ENCODE data around the gene RECK.
A peak's percentile ranks its signal among the peaks of the same experiment; 100 is the strongest.
"Not testable (repeated sequence)": the region's sequence is repeated elsewhere in the genome, so short reads cannot be mapped to it uniquely, and the experiment has no call there.

The RECK gene

DNA sequence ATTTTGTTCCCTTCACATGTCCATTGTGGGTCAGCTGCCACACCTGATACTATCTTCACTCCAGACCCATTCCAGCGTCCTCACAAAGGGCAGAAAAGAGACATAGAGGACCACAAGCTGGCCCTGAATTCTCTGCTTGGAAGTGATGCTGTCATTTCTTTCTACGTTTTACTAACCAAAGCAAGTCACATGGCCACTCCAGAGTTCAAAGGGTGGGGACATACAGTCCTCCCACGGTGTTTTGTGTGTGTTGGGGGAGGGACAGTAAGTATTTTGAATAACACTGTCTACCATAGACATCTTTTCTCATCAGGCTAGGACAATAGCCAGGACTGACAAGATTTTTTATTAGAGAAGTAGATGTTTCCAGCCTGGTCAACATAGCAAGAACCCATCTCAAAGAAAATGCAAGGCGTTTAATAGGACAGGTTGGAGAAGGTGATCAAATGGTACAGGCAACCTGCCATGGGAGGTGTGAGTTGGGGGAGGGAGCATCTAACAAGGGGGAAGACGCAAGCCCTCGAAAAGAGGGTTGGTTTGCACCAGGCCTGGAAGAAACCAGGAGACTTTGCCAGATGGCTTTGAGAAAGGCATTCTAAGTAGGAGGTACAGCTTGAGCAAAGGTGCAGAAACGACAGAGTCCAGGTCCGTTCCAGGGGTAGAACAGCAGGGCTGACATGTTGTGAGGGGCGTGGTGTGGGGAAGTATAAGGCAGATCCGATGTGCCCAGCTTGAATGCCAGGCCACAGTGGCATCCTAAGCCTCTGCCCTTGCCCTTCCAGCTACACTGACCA lies 88.5 kb downstream of the RECK start:
- DNase-seq, result no peak
- TF ChIP-seq GATA1 (IDR thresholded peaks at IDR 0.05; ENCODE audit: low read depth, low read length), result no peak
- TF ChIP-seq POLR2A (IDR thresholded peaks at IDR 0.05; ENCODE audit: low read length), result no peak

DNA sequence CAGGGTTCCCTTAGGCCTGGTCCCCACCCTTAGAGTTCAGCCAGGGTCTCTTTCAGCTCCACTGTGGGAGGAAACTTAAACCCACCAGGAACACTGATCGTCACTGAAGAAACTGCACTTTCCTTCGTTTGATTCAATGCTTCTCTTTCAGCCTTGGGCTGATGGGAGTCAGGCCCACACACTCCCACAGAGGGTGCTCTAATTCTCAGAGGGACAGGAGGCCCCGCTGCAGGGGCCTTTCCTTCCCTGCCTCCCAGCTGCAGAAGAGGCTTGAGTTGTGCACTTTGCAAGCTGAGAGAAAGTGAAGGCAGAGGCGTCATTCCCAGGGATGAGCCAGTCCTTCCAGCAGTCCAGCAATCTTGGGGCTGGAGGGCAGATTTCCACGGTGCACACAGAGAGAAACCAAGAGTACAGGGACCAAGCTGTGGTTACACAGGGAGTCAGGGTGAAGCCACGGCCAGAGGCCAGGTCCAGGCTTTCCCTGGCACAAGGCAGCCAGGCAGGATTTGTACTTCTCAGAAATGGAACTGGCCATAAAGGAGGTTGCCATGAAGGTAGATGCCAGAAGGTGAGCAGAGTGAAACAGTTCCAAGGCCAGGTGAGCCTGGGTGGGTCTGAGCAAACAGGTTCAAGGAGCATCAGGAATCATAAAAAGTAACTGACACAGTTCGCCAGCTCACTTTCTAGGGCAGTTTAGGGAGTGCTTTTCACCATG lies 89.5 kb downstream of the RECK start:
- TF ChIP-seq GATA1 (IDR thresholded peaks at IDR 0.05; ENCODE audit: low read depth, low read length), result no peak
- TF ChIP-seq POLR2A (IDR thresholded peaks at IDR 0.05; ENCODE audit: low read length), result no peak
- DNase-seq, result no peak

DNA sequence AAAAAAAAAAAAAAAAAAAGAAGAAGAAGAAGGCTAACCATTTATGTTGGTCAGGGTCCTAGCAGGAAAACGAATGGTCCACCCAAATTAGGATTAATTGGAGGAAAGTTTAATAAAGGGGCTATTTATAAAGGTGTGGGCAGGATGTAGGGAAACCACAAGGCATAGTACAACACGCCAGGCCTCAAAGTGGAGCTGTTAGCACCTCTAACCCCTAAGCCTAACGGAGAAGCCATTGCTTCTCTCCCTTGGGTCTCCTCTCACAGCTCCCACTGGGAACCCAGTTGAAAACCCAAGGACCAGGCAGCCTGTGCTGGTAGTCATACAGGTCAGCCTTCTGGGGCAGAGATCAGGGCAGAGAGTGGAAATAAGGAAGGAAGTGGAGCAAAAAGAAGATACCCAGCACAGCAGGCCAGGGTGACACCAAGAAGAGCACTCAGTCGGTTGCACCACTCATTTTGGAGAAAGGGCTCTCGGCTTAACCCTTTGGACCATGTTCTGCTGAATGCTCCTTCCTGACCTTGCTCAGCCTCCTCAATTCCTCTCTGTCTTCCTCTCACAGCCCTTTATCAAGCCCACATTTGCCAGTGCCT lies 91.0 kb downstream of the RECK start:
- no peak for TF ChIP-seq POLR2A (IDR thresholded peaks at IDR 0.05; ENCODE audit: low read length)
- TF ChIP-seq GATA1 (IDR thresholded peaks at IDR 0.05; ENCODE audit: low read depth, low read length), result no peak
- no peak for DNase-seq

DNA sequence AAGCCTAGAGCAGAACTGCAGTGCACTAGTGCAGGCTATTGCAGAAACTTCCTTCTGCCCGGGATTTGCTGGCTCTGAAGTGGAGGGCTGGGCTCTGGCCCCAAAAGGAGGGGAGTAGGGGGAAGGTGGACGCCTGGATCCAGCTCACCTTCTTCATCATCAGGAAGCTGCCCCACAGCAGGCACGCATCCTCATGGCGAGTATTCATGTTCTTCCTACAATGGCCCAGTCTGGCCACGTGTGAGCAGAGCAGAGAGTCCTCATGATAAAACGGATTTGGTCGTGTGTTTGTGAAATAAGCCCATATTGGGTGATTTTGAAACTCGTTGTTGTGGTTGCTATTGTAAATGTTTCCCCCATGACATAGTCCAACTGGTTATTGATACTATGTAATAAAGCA lies 91.6 kb downstream of the RECK start:
- TF ChIP-seq POLR2A (IDR thresholded peaks at IDR 0.05; ENCODE audit: low read length) (no peak), GATA1 (IDR thresholded peaks at IDR 0.05; ENCODE audit: low read depth, low read length) (no peak)
- no peak for DNase-seq

DNA sequence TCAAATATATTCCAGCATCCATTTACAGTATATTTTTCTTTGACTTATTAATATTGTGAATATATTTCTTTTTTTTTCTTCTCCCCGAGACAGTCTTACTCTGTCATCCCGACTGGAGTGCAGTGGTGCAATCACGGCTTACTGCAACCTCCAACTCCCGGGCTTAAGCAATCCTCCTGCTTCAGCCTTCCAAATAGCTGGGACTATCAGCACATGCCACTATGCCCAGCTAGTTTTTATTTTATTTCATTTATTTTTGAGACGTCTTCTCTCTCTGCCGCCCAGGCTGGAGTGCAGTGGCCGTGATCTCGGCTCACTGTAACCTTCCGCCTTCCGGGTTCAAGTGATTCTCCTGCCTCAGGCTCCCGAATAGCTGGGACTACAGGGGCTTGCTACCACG lies 92.4 kb downstream of the RECK start:
- no peak for DNase-seq
- TF ChIP-seq GATA1 (IDR thresholded peaks at IDR 0.05; ENCODE audit: low read depth, low read length) (no peak), POLR2A (IDR thresholded peaks at IDR 0.05; ENCODE audit: low read length) (no peak)

DNA sequence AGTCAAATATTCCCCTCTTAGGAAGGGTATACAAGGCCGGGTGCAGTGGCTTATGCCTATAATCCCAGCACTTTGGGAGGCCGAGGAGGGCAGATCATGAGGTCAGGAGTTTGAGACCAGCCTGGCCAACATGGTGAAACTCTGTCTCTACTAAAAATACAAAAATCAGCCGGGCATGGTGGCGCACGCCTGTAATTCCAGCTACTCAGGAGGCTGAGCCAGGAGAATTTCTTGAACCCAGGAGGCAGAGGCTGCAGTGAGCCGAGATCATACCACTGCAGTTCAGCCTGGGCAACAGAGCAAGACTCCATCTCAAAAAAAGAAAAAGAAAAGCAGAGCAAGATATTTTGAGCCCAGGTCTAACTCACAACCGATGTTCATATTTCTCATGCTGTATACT lies 95.0 kb downstream of the RECK start:
- DNase-seq, result not testable (repeated sequence)

DNA sequence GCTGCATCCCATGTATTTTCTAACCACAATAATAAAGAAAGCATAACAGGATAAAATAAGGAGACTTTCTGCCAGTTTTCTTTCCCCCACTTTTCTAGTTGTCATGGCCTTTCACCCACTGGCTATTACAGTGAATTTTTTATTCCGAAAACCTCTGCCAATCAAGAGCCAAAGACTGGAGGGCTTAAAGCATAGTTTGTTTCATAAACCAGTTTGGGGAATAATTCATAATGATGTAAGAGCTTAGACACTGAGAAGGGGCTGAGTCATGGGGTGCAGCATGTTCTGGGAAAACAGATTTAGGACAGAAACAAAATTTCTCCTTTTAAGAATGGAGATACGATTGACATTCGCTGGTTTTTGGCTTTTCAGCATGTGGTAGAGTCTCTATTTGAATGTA lies 95.4 kb downstream of the RECK start:
- DNase-seq, result no peak
- TF ChIP-seq POLR2A (IDR thresholded peaks at IDR 0.05; ENCODE audit: low read length) (no peak), GATA1 (IDR thresholded peaks at IDR 0.05; ENCODE audit: low read depth, low read length) (no peak)

DNA sequence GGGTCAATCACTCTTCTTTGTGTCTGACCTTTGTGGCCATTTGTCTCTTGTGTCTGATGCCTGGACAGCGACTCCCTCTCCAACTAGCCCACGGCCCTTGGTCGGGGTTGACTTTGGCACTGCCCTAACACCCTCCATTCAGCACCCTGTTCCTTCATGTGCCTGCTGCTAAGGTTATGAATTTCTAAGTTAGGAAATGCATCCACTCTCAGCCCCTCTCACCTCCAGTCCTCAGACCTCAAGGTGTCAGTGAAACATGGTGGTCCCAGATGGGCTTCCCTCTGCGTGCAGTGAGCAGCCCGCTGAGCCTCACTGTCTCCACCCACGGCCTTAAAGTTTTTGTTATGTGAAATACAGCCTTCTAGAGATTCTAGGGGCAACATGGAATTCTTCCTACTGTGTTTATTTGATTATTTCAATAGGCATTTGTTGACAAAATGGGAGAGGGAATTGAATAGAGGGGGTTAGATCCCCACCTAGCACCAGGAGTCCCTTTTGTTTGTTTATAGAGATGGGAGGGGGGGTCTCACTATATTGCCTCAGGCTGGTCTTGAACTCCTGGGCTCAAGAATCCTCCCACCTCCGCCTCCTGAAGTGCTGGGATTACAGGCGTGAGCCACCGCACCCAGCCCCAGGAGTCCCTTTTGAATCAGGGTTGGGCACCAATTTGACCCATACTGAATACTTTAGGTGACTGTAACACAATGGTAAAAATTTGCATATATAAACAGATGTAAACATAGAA lies 98.2 kb downstream of the RECK start:
- DNase-seq, result no peak
- TF ChIP-seq GATA1 (IDR thresholded peaks at IDR 0.05; ENCODE audit: low read depth, low read length) (no peak), POLR2A (IDR thresholded peaks at IDR 0.05; ENCODE audit: low read length) (no peak)

DNA sequence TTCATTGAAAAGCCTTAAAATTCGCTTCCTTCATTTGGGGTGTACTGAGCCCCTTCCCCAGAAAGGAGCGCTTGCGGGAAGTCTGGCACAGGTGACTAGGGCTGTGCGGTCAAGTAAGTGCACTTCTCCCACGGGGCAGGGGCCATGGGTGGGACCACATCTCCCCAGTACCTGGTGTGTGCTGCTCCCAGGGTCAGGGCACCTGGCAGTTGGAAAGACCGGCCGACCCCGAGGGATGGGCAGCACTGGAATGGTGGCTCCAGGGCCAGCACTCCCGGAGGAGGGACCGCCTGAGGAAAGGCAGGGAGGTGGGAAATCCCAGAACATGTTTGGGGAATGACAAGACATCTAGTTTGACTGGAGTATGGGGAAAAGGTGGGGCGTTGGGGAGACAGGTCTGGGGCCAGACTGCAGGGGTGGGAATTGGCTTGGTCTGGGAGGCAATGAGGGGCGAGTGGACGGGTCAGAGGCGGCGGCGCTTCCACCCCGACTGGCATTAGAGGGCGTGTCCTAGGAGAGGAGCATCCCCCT lies 99.1 kb downstream of the RECK start:
- no peak for DNase-seq
- TF ChIP-seq GATA1 (IDR thresholded peaks at IDR 0.05; ENCODE audit: low read depth, low read length) (no peak), POLR2A (IDR thresholded peaks at IDR 0.05; ENCODE audit: low read length) (no peak)

DNA sequence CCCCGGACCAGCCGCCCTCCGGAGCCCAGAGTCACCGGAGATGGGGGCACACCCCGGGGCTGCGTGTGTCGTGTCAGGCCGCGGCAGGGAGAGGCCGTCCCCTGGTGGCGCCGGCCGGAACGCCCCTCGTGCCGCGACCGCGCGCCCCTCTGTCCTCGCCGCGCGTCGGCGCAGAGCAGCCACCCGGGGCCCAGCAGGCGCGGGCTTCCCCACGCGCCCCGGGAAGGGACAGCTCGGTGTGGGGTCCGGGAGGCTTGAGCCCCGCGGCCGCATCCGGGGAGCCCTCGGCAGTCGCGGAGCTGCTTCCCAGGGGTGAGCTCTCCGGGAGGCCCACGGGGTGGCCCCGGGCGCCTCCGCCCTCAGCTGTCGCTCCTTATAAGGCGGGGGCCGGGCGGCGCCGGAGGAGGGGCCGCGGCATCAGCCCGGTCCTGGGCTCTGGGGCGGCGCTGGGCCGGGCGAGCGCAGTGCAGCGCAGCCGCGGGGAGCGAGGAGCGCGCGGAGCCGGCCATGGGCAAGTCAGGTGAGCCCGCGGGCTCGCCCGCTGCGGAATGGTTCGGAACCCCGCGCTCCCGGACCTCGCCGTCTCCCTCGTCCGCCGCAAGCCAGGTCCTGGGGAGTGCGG lies 99.7 kb downstream of the RECK start, which contains the start of gene GLIPR2:
Gene GLIPR2, plus strand, starts transcription at position 462 of the 622 bp plus-strand sequence. Its CDS starts 46 bp downstream, at position 508.
- peak; percentile 79 to 85 for DNase-seq
- TF ChIP-seq POLR2A (IDR thresholded peaks at IDR 0.05; ENCODE audit: low read length), result peak; percentile 53
- TF ChIP-seq GATA1 (IDR thresholded peaks at IDR 0.05; ENCODE audit: low read depth, low read length), result no peak

DNA sequence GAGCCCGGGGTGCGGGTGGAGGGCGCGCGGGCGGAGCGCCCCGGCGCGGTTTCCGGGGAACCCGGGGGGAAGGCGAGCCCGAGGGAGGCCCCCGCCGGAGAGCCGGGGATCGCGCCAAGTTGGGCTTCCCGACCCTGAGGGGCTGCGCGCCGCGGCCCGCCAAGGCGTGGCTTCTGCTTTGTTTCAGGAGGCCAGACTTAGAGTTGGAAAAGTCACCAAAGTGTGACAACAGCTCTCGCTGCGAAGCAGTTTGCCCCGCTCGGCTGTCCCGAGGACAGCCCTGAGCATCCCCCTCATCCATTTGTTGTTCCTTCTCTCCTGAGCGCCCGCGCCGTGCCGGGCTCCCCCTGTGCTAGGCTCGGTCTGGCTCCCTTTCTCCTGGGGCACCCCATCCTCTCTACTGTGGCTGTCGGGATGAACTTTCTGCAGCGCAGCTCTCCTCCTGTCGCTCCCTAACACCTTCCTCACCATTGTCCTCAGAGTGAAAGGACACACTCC lies 100.2 kb downstream of the RECK start:
- DNase-seq, result peak in 1 of 2 experiments; percentile 36
- TF ChIP-seq GATA1 (IDR thresholded peaks at IDR 0.05; ENCODE audit: low read depth, low read length) (no peak), POLR2A (IDR thresholded peaks at IDR 0.05; ENCODE audit: low read length) (no peak)

DNA sequence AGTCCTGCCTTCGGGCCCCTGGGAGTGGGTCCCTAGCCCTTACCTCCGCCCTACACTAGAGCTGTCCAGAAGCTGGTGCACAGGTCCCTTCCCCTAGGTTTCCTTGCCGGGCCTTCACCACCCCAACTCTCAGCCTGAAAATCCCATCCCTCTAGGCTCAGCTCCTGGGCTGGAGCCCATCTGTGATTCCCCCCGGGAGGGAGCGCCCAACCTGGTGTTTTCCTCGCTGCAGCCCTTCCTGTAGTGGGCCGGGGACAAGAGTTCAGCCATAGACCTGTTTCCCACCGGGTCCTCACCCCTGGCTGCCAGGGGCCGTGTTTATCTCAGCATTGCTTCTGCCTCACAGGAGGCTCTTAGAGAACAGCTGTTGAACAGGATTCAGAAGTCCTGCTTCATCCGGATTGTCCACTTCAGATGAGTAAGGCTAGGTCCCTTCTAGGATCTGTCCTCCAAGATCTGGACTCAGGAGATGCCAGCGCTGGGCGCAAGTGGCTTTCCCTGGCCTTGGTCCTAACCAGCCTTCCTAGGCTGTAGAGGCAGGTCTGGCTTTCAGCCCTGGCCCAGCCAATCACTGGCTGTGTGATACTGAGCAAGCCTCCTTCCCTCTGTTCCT lies 100.8 kb downstream of the RECK start:
- TF ChIP-seq POLR2A (IDR thresholded peaks at IDR 0.05; ENCODE audit: low read length), result no peak
- no peak for TF ChIP-seq GATA1 (IDR thresholded peaks at IDR 0.05; ENCODE audit: low read depth, low read length)
- DNase-seq, result no peak

DNA sequence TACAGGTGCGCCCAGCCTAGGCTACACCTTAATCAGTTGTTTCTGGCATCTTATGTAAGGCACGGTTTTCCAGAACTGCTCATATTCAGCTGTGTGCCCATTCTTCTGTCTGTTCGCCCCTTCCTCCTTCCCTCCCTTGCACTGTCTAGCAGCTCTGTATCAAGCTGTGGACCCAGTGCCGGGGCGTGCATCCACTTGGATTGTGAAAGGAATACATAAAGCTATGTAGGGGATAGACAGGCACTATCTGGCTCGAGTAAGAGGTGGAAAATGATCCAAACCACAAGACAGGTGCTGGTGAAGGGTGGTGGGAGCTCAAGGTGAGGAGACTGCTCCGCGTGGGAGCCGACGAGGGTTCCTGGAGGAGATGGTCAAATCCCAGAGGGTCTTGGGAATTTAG lies 101.8 kb downstream of the RECK start:
- TF ChIP-seq GATA1 (IDR thresholded peaks at IDR 0.05; ENCODE audit: low read depth, low read length) (no peak), POLR2A (IDR thresholded peaks at IDR 0.05; ENCODE audit: low read length) (no peak)
- DNase-seq, result no peak
